ENCODE data around the gene USH2A.

The USH2A gene

GRCh38 chr1:215650446-215651149 is 772.6 kb downstream of the USH2A start:
- Histone ChIP-seq H2AFZ (ENCODE audit: low read depth, low read length) (no peak overlapping the region), H3K27ac (ENCODE audit: low read length) (no peak overlapping the region)
- ATAC-seq (ENCODE audit: insufficient read depth, low read depth), result no peak

GRCh38 chr1:215648957-215649356 is 774.3 kb downstream of the USH2A start:
- H3K4me2 ChIP-seq (ENCODE audit: insufficient read depth, low read length), result no peak overlapping the region
- H3K27ac ChIP-seq (ENCODE audit: low read length), result no peak overlapping the region
- no peak overlapping the region for H3K4me3 ChIP-seq (ENCODE audit: low read depth in 1 of 2, low read length in 2 of 2)
- H3K9me3 ChIP-seq (ENCODE audit: insufficient read depth, low read length, severe bottlenecking), result no peaks in the 10 kb centered on the region
- TF ChIP-seq CTCF (IDR thresholded peaks at IDR 0.05; ENCODE audit: borderline replicate concordance, extremely low read depth, low read length, poor library complexity, severe bottlenecking) (no peak), EZH2 (IDR thresholded peaks at IDR 0.05; ENCODE audit: borderline replicate concordance, low read depth, low read length, severe bottlenecking) (no peak)
- no peak overlapping the region for H3K9ac ChIP-seq (ENCODE audit: low read depth, low read length)
- DNase-seq (no peak), ATAC-seq (ENCODE audit: insufficient read depth, low read depth) (no peak)
- H2AFZ ChIP-seq (ENCODE audit: low read depth, low read length), result no peak overlapping the region
- H3K4me1 ChIP-seq (ENCODE audit: insufficient read depth, low read length), result no peaks in the 10 kb centered on the region
- no peaks in the 10 kb centered on the region for H3K36me3 ChIP-seq (ENCODE audit: insufficient read depth, low read length)
- H3K27me3 ChIP-seq (ENCODE audit: insufficient read depth, low read length, poor library complexity), result no peaks in the 10 kb centered on the region
- no peaks in the 10 kb centered on the region for H3K79me2 ChIP-seq (ENCODE audit: insufficient read depth, low read length)
- no peaks in the 10 kb centered on the region for H4K20me1 ChIP-seq (ENCODE audit: insufficient read depth, low read length)

More at GRCh38 chr1:215650446-215651149, 772.6 kb downstream of the USH2A start:
- TF ChIP-seq CTCF (IDR thresholded peaks at IDR 0.05; ENCODE audit: borderline replicate concordance, extremely low read depth, low read length, poor library complexity, severe bottlenecking) (no peak), EZH2 (IDR thresholded peaks at IDR 0.05; ENCODE audit: borderline replicate concordance, low read depth, low read length, severe bottlenecking) (no peak)
- H3K36me3 ChIP-seq (ENCODE audit: insufficient read depth, low read length), result no peaks in the 10 kb centered on the region
- H4K20me1 ChIP-seq (ENCODE audit: insufficient read depth, low read length), result no peaks in the 10 kb centered on the region
- H3K4me3 ChIP-seq (ENCODE audit: low read depth in 1 of 2, low read length in 2 of 2), result no peak overlapping the region
- H3K79me2 ChIP-seq (ENCODE audit: insufficient read depth, low read length), result no peaks in the 10 kb centered on the region
- H3K9me3 ChIP-seq (ENCODE audit: insufficient read depth, low read length, severe bottlenecking), result no peaks in the 10 kb centered on the region
- DNase-seq, result no peak
- no peak overlapping the region for H3K9ac ChIP-seq (ENCODE audit: low read depth, low read length)
- no peaks in the 10 kb centered on the region for H3K4me1 ChIP-seq (ENCODE audit: insufficient read depth, low read length)
- H3K27me3 ChIP-seq (ENCODE audit: insufficient read depth, low read length, poor library complexity), result no peaks in the 10 kb centered on the region
- no peak overlapping the region for H3K4me2 ChIP-seq (ENCODE audit: insufficient read depth, low read length)

- H3K27me3 ChIP-seq (ENCODE audit: insufficient read depth, low read length, poor library complexity), result no peaks in the 10 kb centered on the region
- no peaks in the 10 kb centered on the region for H3K4me1 ChIP-seq (ENCODE audit: insufficient read depth, low read length)
- H4K20me1 ChIP-seq (ENCODE audit: insufficient read depth, low read length), result no peaks in the 10 kb centered on the region
- ATAC-seq (ENCODE audit: insufficient read depth, low read depth), result no peak
- H3K27ac ChIP-seq (ENCODE audit: low read length), result no peak overlapping the region
- H3K9ac ChIP-seq (ENCODE audit: low read depth, low read length), result no peak overlapping the region
- no peaks in the 10 kb centered on the region for H3K79me2 ChIP-seq (ENCODE audit: insufficient read depth, low read length)
- no peak overlapping the region for H2AFZ ChIP-seq (ENCODE audit: low read depth, low read length)
- H3K36me3 ChIP-seq (ENCODE audit: insufficient read depth, low read length), result no peaks in the 10 kb centered on the region
- DNase-seq, result no peak
- H3K4me2 ChIP-seq (ENCODE audit: insufficient read depth, low read length), result no peak overlapping the region
- TF ChIP-seq CTCF (IDR thresholded peaks at IDR 0.05; ENCODE audit: borderline replicate concordance, extremely low read depth, low read length, poor library complexity, severe bottlenecking) (no peak), EZH2 (IDR thresholded peaks at IDR 0.05; ENCODE audit: borderline replicate concordance, low read depth, low read length, severe bottlenecking) (no peak)
- H3K9me3 ChIP-seq (ENCODE audit: insufficient read depth, low read length, severe bottlenecking), result no peaks in the 10 kb centered on the region
- H3K4me3 ChIP-seq (ENCODE audit: low read depth in 1 of 2, low read length in 2 of 2), result no peak overlapping the region
These were observed 775.5 kb downstream of the USH2A start for GRCh38 chr1:215647738-215648137.

All from DND-41 (cell line).